ENCODE measurements around the gene PRMT2.
"Not testable (repeated sequence)": the region's sequence is repeated elsewhere in the genome, so short reads cannot be mapped to it uniquely, and the experiment has no call there.

The PRMT2 gene

GRCh38 chr21:46662765-46663500 is 27.5 kb downstream of the PRMT2 start:
- DNase-seq, result no peak
- intact Hi-C loops (cut with DNase I), result no loop called here

DNA sequence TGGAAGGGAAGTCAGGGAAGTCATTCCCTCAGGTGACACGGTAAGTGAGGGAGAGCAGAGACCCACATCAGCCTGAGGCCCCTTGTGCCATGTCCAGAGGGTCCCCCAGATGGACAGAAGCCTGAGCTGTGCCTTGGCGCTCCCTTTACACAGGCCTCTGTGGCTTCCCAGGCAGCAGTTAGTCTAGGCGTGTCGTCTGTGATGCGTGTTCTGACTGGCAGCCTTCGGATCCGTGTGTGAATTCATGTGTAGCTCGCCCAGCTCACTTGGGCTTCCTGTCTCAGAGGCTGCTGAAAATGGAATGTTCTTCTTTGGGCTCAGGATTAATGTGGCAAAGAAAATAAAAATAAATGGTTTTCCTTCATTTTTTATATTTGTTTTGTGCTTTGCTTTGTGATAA is 28.3 kb downstream of the PRMT2 start:
- DNase-seq, result no peak
- intact Hi-C loops (cut with DNase I), result no loop called here

GRCh38 chr21:46664316-46664995 is 29.0 kb downstream of the PRMT2 start:
- intact Hi-C loops (cut with DNase I), result no loop called here
- DNase-seq, result no peak

GRCh38 chr21:46665566-46665965 is 30.1 kb downstream of the PRMT2 start:
- intact Hi-C loops (cut with DNase I), result no loop called here
- DNase-seq, result no peak

GRCh38 chr21:46666941-46667740 is 31.7 kb downstream of the PRMT2 start:
- DNase-seq, result peak in 1 of 42 donors; percentile 20
- intact Hi-C loops (cut with DNase I), result no loop called here

GRCh38 chr21:46667741-46668380 is 32.4 kb downstream of the PRMT2 start:
- intact Hi-C loops (cut with DNase I), result no loop called here
- DNase-seq, result peak in 11 of 42 donors; percentile 8 to 52 (median 32)

- intact Hi-C loops (cut with DNase I), result no loop called here
- DNase-seq, result no peak
These were observed 32.9 kb downstream of the PRMT2 start for GRCh38 chr21:46668381-46668780.

DNA sequence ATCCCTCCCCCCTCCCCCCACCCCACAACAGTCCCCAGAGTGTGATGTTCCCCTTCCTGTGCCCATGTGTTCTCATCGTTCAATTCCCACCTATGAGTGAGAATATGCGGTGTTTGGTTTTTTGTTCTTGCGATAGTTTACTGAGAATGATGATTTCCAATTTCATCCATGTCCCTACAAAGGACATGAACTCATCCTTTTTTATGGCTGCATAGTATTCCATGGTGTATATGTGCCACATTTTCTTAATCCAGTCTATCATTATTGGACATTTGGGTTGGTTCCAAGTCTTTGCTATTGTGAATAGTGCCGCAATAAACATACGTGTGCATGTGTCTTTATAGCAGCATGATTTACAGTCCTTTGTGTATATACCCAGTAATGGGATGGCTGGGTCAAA is 33.4 kb downstream of the PRMT2 start:
- intact Hi-C loops (cut with DNase I); DNase-seq: not testable (repeated sequence)

- intact Hi-C loops (cut with DNase I), result no loop called here
- DNase-seq, result no peak
These were observed 39.0 kb downstream of the PRMT2 start for GRCh38 chr21:46674430-46675007.

DNA sequence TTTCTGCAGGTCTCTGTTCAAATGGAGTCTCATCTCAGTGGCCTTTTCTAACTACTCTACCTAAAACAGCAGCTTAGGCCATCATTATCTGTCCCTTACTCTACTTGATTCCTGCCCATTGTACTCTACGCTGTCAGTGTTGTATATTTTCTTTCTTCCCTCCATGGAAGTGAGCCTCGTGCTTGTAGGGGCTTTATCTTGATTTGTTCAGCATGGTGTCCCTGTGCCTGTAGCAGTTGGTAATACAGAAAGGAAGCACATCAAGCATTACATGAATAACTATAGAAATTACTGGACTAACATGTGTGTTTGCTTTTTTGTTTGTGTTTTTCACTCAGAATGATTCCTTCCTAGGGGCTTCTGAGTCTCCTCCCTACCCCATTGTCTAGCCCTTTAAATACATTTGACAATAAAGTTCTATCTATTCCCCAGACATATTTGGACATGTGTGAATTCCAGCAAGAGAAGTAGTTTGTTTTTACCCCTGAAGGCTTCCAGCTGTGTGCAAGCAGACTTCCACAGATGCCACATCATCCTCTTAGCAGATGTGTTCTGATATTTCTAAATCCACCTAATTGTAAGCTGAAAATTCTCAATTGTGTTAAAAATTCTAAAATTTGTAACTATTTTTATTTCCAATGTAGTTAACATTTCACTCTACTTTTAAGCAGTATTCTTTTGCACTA is 40.3 kb downstream of the PRMT2 start:
- intact Hi-C loops (cut with DNase I), result no loop called here
- no peak for DNase-seq

- intact Hi-C loops (cut with DNase I); DNase-seq: not testable (repeated sequence)
These were observed 41.1 kb downstream of the PRMT2 start for GRCh38 chr21:46676542-46676941.

- intact Hi-C loops (cut with DNase I), result not testable (repeated sequence)
- DNase-seq, result peak in 16 of 42 donors; percentile 26 to 62 (median 46)
These were observed 46.1 kb downstream of the PRMT2 start for GRCh38 chr21:46681593-46681992.

DNA sequence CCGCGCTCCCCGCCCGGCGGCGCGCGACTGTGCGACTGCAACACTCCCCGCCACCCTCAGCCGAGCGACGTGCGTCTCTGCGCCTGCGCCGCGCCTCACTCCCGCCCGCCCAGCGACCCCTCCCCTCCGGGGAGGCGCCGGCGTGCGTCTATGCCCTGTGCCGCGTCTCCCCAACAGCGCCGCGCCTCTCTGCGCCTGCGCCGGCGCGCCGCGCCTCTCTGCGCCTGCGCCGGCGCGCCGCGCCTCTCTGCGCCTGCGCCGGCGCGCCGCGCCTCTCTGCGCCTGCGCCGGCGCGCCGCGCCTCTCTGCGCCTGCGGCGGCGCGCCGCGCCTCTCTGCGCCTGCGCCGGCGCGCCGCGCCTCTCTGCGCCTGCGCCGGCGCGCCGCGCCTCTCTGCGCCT is 63.2 kb downstream of the PRMT2 start:
- DNase-seq; intact Hi-C loops (cut with DNase I): not testable (repeated sequence)

DNA sequence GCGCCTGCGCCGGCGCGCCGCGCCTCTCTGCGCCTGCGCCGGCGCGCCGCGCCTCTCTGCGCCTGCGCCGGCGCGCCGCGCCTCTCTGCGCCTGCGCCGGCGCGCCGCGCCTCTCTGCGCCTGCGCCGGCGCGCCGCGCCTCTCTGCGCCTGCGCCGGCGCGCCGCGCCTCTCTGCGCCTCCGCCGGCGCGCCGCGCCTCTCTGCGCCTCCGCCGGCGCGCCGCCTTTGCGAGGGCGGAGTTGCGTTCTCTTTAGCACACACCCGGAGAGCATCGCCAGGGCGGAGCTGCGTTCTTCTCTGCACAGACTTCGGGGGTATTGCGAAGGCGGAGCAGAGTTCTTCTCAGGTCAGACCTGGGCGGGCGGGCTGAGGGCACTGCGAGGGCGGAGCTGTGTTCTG is 63.6 kb downstream of the PRMT2 start:
- DNase-seq, result peak in 1 of 42 donors; percentile 20
- intact Hi-C loops (cut with DNase I), result not testable (repeated sequence)

All from head of caudate nucleus (tissue), 42 donors.